ENCODE results near the gene TCF23. TPM values are rescaled to one million over a fixed set of nuclear protein-coding genes. Genes with fewer than 3 reads are reported as not detected.
"Not testable (repeated sequence)": the region's sequence is repeated elsewhere in the genome, so short reads cannot be mapped to it uniquely, and the experiment has no call there.

The TCF23 gene
- total RNA-seq, 2 experiments from 2014 or later = not detected

DNA sequence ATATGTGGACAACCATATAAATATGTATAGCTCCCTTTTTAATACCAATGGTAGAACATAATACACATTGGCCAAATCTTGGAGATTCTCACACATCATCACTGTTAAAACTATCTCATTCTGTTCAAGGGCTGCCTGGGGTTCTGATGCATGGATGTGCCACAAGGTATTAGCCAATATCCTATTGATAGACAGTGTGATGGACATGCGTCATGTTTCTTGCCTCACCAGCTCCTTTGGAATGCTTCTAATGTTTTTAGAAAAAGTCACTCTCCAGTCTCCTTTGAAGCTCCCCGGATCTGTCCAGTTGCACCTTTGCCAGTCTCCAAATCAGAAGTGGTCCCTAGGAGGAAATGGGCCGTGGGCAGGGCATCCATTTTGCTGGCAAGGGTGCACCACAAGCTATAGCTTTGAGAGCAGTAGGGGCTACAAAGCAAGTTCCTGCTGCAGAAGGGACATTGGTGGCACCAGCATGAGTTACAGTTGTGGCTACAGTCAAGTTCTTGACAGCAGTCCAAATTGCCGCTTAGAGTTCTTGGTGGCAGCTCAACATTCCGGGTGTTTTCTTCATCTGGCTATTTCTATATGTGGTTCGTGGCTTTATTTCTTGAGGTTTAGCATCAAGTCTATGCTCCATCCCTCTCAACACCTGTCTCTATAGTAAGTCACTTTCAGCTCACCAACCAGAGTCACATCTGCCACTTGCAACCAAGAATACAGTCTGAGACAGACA is 38.0 kb downstream of the TCF23 start:
- H3K9me3 Mint-ChIP-seq = no peaks in the 10 kb centered on the region
- H3K27me3 Mint-ChIP-seq = peaks cover 19% of the 10 kb centered on the region
- no peak overlapping the region for H3K4me3 Mint-ChIP-seq
- H3K4me1 Mint-ChIP-seq = peaks cover 2% of the 10 kb centered on the region
- no peak for DNase-seq
- no peak overlapping the region for H3K27ac Mint-ChIP-seq
- no peaks in the 10 kb centered on the region for H3K36me3 Mint-ChIP-seq (ENCODE audit: low read depth)
- CTCF ChIA-PET = interaction anchor here (0.6 to 1.5 kb wide), 5 partner anchors 14 to 357 kb away, joined by 3 to 4 read pairs (median 3); no protein-coding TSS in a partner anchor
- POLR2A ChIA-PET = no interaction called here

DNA sequence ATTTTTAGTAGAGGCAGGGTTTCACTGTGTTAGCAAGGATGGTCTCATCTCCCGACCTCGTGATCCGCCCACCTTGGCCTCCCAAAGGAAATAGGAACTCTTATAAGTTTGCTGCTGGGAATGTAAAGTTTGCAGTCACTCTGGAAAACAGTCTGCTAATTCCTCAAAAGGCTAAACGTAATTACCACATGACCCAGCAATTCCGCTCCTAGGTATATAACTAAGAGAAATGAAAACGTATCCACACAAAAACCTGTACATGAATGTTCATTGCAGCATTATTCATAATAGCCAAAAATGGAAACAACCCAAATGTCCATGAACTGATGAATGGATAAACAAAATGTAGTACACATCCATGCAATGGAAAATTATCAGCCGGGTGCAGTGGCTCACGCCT is 41.2 kb downstream of the TCF23 start:
- H3K36me3 Mint-ChIP-seq (ENCODE audit: low read depth) = no peaks in the 10 kb centered on the region
- no peak overlapping the region for H3K27ac Mint-ChIP-seq
- no peaks in the 10 kb centered on the region for H3K9me3 Mint-ChIP-seq
- peaks cover 8% of the 10 kb centered on the region for H3K27me3 Mint-ChIP-seq
- DNase-seq = no peak
- ChIA-PET POLR2A (no interaction called here), CTCF (interaction anchor here (0.6 kb wide), 1 partner anchor 274 kb away, joined by 3 read pairs; no protein-coding TSS in a partner anchor)
- no peaks in the 10 kb centered on the region for H3K4me1 Mint-ChIP-seq
- H3K4me3 Mint-ChIP-seq = no peak overlapping the region

DNA sequence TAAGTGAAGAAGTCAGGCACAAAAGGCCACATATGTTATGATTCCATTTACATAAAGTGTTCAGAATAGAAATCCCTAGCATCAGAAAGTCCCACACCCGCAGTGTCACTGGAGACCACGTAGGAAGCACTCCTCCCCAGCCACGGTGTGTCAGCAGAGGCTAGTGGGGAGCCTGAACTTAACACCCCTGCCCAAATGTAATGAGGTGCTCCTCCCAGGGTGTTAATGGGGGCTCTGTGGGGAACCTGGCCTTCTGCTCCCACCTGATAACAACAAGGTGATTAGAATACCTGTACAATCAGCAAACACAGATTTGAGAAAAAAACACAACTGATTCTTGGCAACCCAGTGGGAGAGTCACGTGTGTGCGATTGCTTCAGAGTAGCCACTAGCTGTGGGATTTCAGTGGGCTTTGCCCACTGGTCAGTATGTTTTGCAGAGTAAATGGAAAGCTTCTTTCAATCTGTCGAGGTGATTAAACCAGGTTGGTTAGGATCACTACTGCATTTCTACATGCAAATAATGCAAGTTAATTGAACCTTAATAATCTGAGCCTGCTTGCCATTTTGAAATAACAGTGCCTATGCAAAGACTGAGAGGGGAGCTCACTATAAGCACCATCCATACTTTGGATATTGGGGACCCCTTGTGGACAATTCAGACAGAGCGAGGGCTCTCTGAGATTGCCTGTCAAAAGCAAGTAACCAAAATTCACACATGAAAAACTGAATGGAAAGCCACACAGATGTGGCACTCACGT is 42.4 kb downstream of the TCF23 start:
- no peaks in the 10 kb centered on the region for H3K9me3 Mint-ChIP-seq
- no peak overlapping the region for H3K27ac Mint-ChIP-seq
- H3K27me3 Mint-ChIP-seq = peaks cover 2% of the 10 kb centered on the region
- ChIA-PET POLR2A (interaction anchor here (0.6 kb wide), 1 partner anchor 88 kb away, joined by 3 read pairs; no protein-coding TSS in a partner anchor), CTCF (interaction anchor here (1.0 to 1.6 kb wide), 6 partner anchors 9 to 269 kb away, joined by 3 to 4 read pairs (median 4); no protein-coding TSS in a partner anchor)
- no peaks in the 10 kb centered on the region for H3K36me3 Mint-ChIP-seq (ENCODE audit: low read depth)
- peak; percentile 61 for DNase-seq
- no peak overlapping the region for H3K4me3 Mint-ChIP-seq
- no peaks in the 10 kb centered on the region for H3K4me1 Mint-ChIP-seq

DNA sequence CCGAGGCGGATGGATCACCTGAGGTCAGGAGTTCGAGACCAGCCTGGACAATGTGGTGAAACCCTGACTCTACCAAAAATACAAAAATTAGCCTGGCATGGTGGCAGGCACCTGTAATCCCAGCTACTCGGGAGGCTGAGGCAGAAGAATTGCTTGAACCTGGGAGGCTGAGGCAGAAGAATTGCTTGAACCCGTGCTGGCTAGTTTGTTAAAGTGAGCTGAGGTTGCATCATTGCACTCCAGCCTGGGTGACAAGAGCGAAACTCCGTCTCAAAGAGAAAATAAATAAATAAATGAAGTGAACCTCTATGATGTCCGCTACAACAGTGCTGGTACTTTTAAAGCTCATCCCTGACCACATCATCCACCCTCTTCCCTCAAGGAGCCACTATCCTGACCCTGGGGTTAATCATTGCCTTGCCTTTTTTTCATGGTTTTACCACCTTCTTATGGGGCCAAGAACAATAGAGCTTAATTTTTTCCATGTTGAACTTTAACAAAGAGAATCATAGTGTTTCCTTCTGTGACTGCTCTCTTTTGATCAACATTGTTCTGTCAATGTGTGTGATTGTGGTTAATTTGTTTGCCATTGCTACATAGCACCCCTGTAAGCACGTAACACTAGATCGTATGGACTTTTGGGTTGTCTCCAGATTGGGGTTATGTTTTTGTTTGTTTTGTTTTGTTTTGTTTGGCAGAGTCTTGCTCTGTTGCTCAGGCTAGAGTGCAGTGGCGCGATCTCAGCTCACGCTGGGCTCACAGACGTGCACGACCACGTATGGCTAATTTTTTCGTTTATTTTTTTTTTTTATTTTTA is 45.9 kb downstream of the TCF23 start:
- no peaks in the 10 kb centered on the region for H3K9me3 Mint-ChIP-seq
- no peak for DNase-seq
- no peaks in the 10 kb centered on the region for H3K4me1 Mint-ChIP-seq
- ChIA-PET CTCF (interaction anchor here (1.0 kb wide), 1 partner anchor 178 kb away, joined by 3 read pairs; no protein-coding TSS in a partner anchor), POLR2A (no interaction called here)
- H3K36me3 Mint-ChIP-seq (ENCODE audit: low read depth) = no peaks in the 10 kb centered on the region
- no peak overlapping the region for H3K4me3 Mint-ChIP-seq
- H3K27me3 Mint-ChIP-seq = peaks cover 2% of the 10 kb centered on the region
- H3K27ac Mint-ChIP-seq = no peak overlapping the region

- H3K9me3 Mint-ChIP-seq; H3K27ac Mint-ChIP-seq; H3K27me3 Mint-ChIP-seq; H3K4me3 Mint-ChIP-seq; DNase-seq; CTCF ChIA-PET; H3K4me1 Mint-ChIP-seq; H3K36me3 Mint-ChIP-seq (ENCODE audit: low read depth); POLR2A ChIA-PET: not testable (repeated sequence)
Measured at GRCh38 chr2:27195799-27196198, 47.0 kb downstream of the TCF23 start.

DNA sequence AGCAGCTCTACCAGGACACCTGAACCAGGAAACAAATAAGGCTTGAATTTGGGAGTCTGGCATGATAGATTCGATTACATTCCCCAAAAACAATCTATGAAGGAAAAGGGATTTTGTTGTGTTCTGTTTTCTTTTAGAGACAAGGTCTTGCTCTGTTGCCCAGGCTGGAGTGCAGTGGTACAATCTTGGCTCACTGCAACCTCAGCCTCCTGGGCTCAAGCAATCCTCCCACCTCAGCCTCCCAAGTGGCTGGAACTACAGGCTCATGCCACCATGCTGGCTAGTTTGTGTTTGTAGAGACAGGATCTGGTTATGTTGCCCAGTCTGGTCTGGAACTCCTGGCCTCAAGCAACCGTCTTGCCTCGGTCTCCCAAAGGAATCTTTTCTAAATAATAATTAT is 49.3 kb downstream of the TCF23 start:
- H3K9me3 Mint-ChIP-seq; H3K27me3 Mint-ChIP-seq; H3K4me3 Mint-ChIP-seq; H3K4me1 Mint-ChIP-seq; H3K27ac Mint-ChIP-seq; POLR2A ChIA-PET; H3K36me3 Mint-ChIP-seq (ENCODE audit: low read depth); DNase-seq: not testable (repeated sequence)
- CTCF ChIA-PET = interaction anchor here (2.1 kb wide), 1 partner anchor 46 kb away, joined by 4 read pairs; no protein-coding TSS in a partner anchor

DNA sequence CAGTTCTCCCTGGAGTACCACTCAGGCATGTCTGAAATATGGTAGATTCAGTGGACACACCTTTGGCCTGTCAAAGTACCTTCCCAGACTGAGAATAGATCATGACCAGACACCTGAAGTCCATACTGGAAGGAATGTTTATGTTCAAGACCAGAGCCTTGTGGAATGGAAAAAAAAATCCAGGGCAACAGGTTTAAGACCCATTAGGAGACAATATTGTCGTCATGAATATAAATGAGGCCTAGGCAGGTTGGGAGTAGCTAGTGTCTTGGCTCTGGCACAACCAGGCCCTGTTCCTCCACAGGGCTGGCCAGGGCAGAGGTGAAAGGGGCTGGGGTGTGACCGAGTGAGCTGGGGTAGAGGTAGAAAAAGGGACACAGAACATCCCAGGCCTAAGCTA is 49.8 kb downstream of the TCF23 start:
- H3K9me3 Mint-ChIP-seq = no peaks in the 10 kb centered on the region
- H3K27me3 Mint-ChIP-seq = no peaks in the 10 kb centered on the region
- no peak for DNase-seq
- no peaks in the 10 kb centered on the region for H3K4me1 Mint-ChIP-seq
- ChIA-PET POLR2A (interaction anchor here (0.7 kb wide), 1 partner anchor 378 kb away, joined by 9 read pairs; no protein-coding TSS in a partner anchor), CTCF (interaction anchor here (1.3 kb wide), 1 partner anchor 29 kb away, joined by 3 read pairs; no protein-coding TSS in a partner anchor)
- H3K4me3 Mint-ChIP-seq = no peak overlapping the region
- H3K27ac Mint-ChIP-seq = no peak overlapping the region
- H3K36me3 Mint-ChIP-seq (ENCODE audit: low read depth) = peaks cover 1% of the 10 kb centered on the region

GRCh38 chr2:27199241-27199640 is 50.4 kb downstream of the TCF23 start:
- ChIA-PET POLR2A (interaction anchor here (0.7 kb wide), 1 partner anchor 378 kb away, joined by 9 read pairs; no protein-coding TSS in a partner anchor), CTCF (interaction anchor here (1.3 kb wide), 1 partner anchor 29 kb away, joined by 3 read pairs; no protein-coding TSS in a partner anchor)
- no peak for DNase-seq
- H3K4me1 Mint-ChIP-seq = peaks cover 2% of the 10 kb centered on the region
- peaks cover 1% of the 10 kb centered on the region for H3K36me3 Mint-ChIP-seq (ENCODE audit: low read depth)
- H3K4me3 Mint-ChIP-seq = no peak overlapping the region
- no peaks in the 10 kb centered on the region for H3K27me3 Mint-ChIP-seq
- no peaks in the 10 kb centered on the region for H3K9me3 Mint-ChIP-seq
- no peak overlapping the region for H3K27ac Mint-ChIP-seq

DNA sequence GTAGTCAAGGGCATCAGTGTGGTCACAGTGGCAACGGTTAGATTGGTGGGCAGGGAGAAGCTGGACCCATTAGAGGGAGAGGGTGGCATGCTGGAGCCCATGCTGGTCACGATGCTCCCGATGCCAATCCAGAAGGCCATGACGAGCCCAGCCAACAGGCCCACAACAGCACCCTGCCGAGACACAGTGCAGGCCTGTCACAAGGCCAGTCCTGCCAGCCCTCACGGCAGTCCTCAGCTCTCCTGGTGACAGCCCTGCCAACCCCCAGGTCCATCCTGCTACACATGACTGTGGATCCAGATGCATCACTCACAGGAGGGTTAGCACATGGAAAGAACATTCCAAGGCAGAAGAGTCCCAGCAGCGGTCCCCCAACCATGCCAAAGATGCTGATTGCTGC is 52.9 kb downstream of the TCF23 start:
- POLR2A ChIA-PET = no interaction called here
- Mint-ChIP-seq H3K4me3 (no peak overlapping the region), H3K9me3 (no peaks in the 10 kb centered on the region), H3K4me1 (peaks cover 19% of the 10 kb centered on the region), H3K27me3 (no peaks in the 10 kb centered on the region), H3K27ac (no peak overlapping the region), H3K36me3 (ENCODE audit: low read depth) (peaks cover 18% of the 10 kb centered on the region)
- no peak for DNase-seq
- CTCF ChIA-PET = interaction anchor here (1.1 to 1.5 kb wide), 2 partner anchors 10 to 14 kb away, joined by 3 read pairs; no protein-coding TSS in a partner anchor

GRCh38 chr2:27202854-27203253 is 54.0 kb downstream of the TCF23 start:
- POLR2A ChIA-PET = no interaction called here
- DNase-seq = no peak
- H3K36me3 Mint-ChIP-seq (ENCODE audit: low read depth) = peaks cover 24% of the 10 kb centered on the region
- CTCF ChIA-PET = interaction anchor here (0.9 to 1.5 kb wide), 2 partner anchors 16 to 105 kb away, joined by 3 to 5 read pairs; no protein-coding TSS in a partner anchor
- peaks cover 19% of the 10 kb centered on the region for H3K4me1 Mint-ChIP-seq
- H3K9me3 Mint-ChIP-seq = no peaks in the 10 kb centered on the region
- no peak overlapping the region for H3K27ac Mint-ChIP-seq
- H3K4me3 Mint-ChIP-seq = no peak overlapping the region
- no peaks in the 10 kb centered on the region for H3K27me3 Mint-ChIP-seq

DNA sequence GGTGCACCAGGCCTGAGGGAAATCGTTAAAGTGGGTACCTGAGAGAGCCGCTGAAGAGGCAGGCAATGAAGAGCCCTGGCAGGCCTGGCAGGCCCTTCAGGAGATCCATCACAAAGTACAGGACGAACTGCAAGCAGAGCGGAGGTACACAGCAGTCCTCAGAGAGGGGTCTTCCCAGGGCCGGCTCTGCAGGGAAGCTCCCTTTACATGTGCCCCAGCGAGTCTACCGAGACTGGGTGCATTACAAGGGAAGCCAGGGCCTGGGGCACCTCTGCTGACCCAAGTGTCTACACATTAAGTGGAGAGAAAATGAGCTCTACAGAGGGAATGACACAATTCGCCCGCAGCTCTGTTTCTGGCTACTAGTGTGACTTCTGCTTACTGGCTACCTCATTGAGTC is 54.9 kb downstream of the TCF23 start:
- Mint-ChIP-seq H3K4me1 (peaks cover 23% of the 10 kb centered on the region), H3K27ac (no peak overlapping the region), H3K9me3 (no peaks in the 10 kb centered on the region), H3K27me3 (no peaks in the 10 kb centered on the region), H3K4me3 (no peak overlapping the region), H3K36me3 (ENCODE audit: low read depth) (peaks cover 26% of the 10 kb centered on the region)
- ChIA-PET CTCF (interaction anchor here (0.6 kb wide), 2 partner anchors 13 to 344 kb away, joined by 3 to 5 read pairs; no protein-coding TSS in a partner anchor), POLR2A (no interaction called here)
- DNase-seq = no peak

DNA sequence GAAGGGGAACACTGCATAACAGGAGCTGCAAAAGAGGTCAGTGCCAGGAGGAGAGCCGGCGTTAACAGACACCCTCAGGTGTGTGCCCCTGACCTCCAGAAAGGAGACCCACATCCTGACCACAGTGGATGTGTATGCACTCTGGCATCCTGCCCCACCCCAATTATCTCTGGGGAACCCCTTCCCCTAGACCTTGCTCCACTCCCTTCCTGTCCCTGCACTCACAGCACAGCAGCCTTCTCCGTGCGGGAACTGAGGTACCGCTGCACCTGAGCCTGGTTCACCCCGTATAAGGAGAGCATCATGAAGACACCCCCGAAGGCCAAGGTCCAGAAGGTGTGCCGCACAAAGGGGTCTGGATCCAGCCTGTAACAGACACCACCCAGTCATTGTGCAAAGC is 55.8 kb downstream of the TCF23 start:
- ChIA-PET CTCF (no interaction called here), POLR2A (no interaction called here)
- Mint-ChIP-seq H3K27me3 (no peaks in the 10 kb centered on the region), H3K4me1 (peaks cover 31% of the 10 kb centered on the region), H3K27ac (peak overlapping the region; percentile 80), H3K9me3 (no peaks in the 10 kb centered on the region), H3K36me3 (ENCODE audit: low read depth) (peaks cover 28% of the 10 kb centered on the region), H3K4me3 (no peak overlapping the region)
- no peak for DNase-seq
